Large intestine (tissue), 3 donors: ENCODE data around the gene SERTM1. TPM values are rescaled to one million over a fixed set of nuclear protein-coding genes. Genes with fewer than 3 reads are reported as not detected.

ENCODE experiments used
- DNase-seq, 2 donors: peaks; one replicate each; pipeline versions ENCODE4 v3.0.0 to v3.0.0-alpha.2; 2013
- H3K27ac ChIP-seq: one replicate; pipeline ENCODE4 v1.5.1; 2013; ENCODE audit warnings: low read length
- H3K27me3 ChIP-seq: 2 replicates; pipeline ENCODE4 v1.6.1; 2013; ENCODE audit warnings: low read length; ENCODE audit not compliant: control insufficient read depth, insufficient read depth
- H3K36me3 ChIP-seq: 2 replicates; pipeline ENCODE4 v1.6.1; 2013; ENCODE audit warnings: low read length; ENCODE audit not compliant: control insufficient read depth, insufficient read depth
- H3K4me1 ChIP-seq: one replicate; pipeline ENCODE4 v1.6.1; 2013; ENCODE audit warnings: low read length; ENCODE audit not compliant: control insufficient read depth, insufficient read depth
- H3K4me3 ChIP-seq: one replicate; pipeline ENCODE4 v1.5.1; 2013; ENCODE audit warnings: low read length
- H3K9me3 ChIP-seq: one replicate; pipeline ENCODE4 v1.6.1; 2013; ENCODE audit warnings: mild to moderate bottlenecking, low read depth, low read length, moderate library complexity; ENCODE audit not compliant: control insufficient read depth
- WGBS: methylation state at CpG from one replicate; pipeline ENCODE4 v1.1.5; 2013; ENCODE audit warnings: low lambda C conversion rate; ENCODE audit not compliant: insufficient coverage; 5-methylcytosine and 5-hydroxymethylcytosine counted together
- polyA plus RNA-seq: library from polyadenylated mRNA; unstranded; fragments of 120-200 nt; gene quantifications from one replicate; pipeline ENCODE4 v1.2.1, GENCODE V29; 2013

Gene SERTM1
- polyA plus RNA-seq, 1 donor: 3.0 TPM

DNA sequence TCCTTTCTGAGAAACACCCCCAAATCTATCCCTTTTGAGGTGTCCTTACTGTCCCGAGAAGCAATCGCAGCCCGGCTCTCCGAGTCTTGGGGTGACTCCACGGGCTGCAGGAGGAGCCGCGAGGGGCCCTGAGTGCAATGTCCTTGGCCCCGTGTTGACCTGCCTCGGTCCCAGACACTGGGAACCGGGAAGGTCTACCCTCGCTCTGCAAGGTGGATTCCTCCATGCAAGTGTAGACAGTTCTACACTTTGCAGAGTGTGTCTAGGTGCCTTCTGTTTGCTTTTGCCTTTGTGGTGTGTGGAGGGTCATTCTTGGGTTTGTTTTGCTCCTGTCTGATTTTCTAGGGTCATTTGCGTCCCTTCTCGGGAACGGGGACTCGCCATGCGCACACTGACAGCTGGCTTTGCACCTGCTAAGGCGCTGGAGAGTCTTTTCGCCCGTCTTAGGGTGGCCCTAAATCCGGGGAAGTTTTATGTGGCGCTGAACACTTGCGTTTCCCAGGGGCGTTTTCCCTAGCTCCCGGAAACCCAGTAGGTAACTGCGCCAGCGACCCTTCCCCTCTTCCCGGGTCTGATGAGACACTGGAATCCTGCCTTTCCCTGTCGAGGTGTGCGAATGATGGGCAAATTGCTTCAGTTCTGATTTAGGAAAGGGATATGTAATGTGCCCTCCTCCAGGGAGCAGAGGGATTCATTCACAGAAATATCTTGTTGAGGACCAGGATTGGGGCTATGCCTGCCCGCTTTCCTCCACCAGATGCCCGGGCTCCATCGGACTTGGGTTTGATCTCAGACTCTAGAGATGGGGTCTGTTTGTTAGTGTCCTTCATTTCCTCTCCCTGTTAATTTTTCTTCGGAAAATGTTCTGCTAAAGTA, 755 bp downstream of the SERTM1 start:
- no peak for DNase-seq
- no CpG with 5 or more reads among the region's 33 CpGs for WGBS
- Histone ChIP-seq H3K4me1 (no peaks in the 10 kb centered on the region), H3K4me3 (peak overlapping the region; percentile 1), H3K27ac (no peak overlapping the region), H3K9me3 (no peaks in the 10 kb centered on the region), H3K27me3 (peaks cover 45% of the 10 kb centered on the region), H3K36me3 (no peaks in the 10 kb centered on the region)

DNA sequence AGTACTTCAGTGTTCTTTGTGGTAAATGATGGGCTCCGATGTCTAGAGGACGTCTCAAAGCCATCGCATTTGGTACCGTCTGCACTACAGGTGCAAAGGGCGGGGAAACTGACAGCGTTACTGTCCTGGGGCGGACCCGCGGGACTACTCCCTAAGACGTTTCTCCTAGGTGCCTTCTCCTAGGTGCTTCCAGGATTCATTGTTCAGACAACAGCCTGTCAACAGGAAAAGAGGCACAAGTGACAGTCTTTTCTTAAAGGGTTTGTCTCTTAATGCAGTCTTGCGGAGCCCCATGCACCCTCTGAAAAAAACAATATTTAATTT, 1.4 kb downstream of the SERTM1 start:
- no peak for DNase-seq
- H3K27ac ChIP-seq: no peak overlapping the region
- no peak overlapping the region for H3K4me3 ChIP-seq
- no peaks in the 10 kb centered on the region for H3K36me3 ChIP-seq
- no peaks in the 10 kb centered on the region for H3K4me1 ChIP-seq
- WGBS: 100% methylated on average over 1 of the region's 11 CpGs
- peaks cover 45% of the 10 kb centered on the region for H3K27me3 ChIP-seq
- H3K9me3 ChIP-seq: no peaks in the 10 kb centered on the region

- H3K9me3 ChIP-seq: no peaks in the 10 kb centered on the region
- 87% methylated on average over 4 of the region's 6 CpGs for WGBS
- H3K27ac ChIP-seq: no peak overlapping the region
- no peaks in the 10 kb centered on the region for H3K36me3 ChIP-seq
- no peak overlapping the region for H3K4me3 ChIP-seq
- DNase-seq: no peak
- H3K27me3 ChIP-seq: peaks cover 6% of the 10 kb centered on the region
- no peaks in the 10 kb centered on the region for H3K4me1 ChIP-seq
Measured at GRCh38 chr13:36680913-36681312, 7.1 kb downstream of the SERTM1 start.

GRCh38 chr13:36681894-36682624, 8.2 kb downstream of the SERTM1 start:
- Histone ChIP-seq H3K4me3 (no peak overlapping the region), H3K27ac (no peak overlapping the region), H3K9me3 (no peaks in the 10 kb centered on the region), H3K36me3 (no peaks in the 10 kb centered on the region), H3K27me3 (peaks cover under 1% of the 10 kb centered on the region), H3K4me1 (no peaks in the 10 kb centered on the region)
- DNase-seq: no peak

DNA sequence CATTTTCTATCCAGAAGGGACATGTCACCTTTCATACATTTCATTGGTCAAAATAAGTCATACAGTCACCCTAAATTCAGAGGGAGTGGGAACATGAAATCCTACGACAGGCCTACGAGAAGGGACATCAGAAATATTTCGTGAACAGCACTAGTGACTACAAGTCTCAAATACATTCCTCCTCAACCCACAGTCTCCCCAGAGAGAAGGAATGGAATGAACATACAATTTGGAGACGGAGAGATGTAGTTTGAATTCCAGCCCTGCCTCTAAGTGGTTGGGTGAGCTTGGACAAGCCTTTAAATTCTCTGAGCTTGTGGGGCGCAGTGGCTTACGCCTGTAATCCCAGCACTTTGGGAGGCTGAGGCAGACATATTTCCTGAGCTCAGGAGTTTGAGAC, 9.9 kb downstream of the SERTM1 start:
- no peak for DNase-seq
- no CpG with 5 or more reads among the region's 6 CpGs for WGBS
- H3K27me3 ChIP-seq: no peaks in the 10 kb centered on the region

GRCh38 chr13:36685927-36686326, 12.1 kb downstream of the SERTM1 start:
- Histone ChIP-seq H3K27ac (no peak overlapping the region), H3K27me3 (no peaks in the 10 kb centered on the region), H3K4me3 (no peak overlapping the region), H3K9me3 (no peaks in the 10 kb centered on the region), H3K4me1 (no peaks in the 10 kb centered on the region), H3K36me3 (no peaks in the 10 kb centered on the region)
- DNase-seq: no peak
- no CpG with 5 or more reads among the region's 1 CpG for WGBS

More for the DNA sequence above, 9.9 kb downstream of the SERTM1 start:
- no peaks in the 10 kb centered on the region for H3K4me1 ChIP-seq
- no peaks in the 10 kb centered on the region for H3K9me3 ChIP-seq
- H3K36me3 ChIP-seq: no peaks in the 10 kb centered on the region
- H3K27ac ChIP-seq: no peak overlapping the region
- no peak overlapping the region for H3K4me3 ChIP-seq

- no peaks in the 10 kb centered on the region for H3K9me3 ChIP-seq
- H3K36me3 ChIP-seq: no peaks in the 10 kb centered on the region
- no peak for DNase-seq
- H3K27me3 ChIP-seq: peaks cover 5% of the 10 kb centered on the region
- H3K27ac ChIP-seq: no peak overlapping the region
- no peak overlapping the region for H3K4me3 ChIP-seq
- no CpG with 5 or more reads among the region's 9 CpGs for WGBS
- H3K4me1 ChIP-seq: no peaks in the 10 kb centered on the region
Measured at GRCh38 chr13:36696410-36697010, 22.7 kb downstream of the SERTM1 start.

- Histone ChIP-seq H3K4me3 (no peak overlapping the region), H3K27me3 (peaks cover 5% of the 10 kb centered on the region), H3K9me3 (no peaks in the 10 kb centered on the region), H3K27ac (no peak overlapping the region), H3K36me3 (no peaks in the 10 kb centered on the region), H3K4me1 (no peaks in the 10 kb centered on the region)
- 83% methylated on average over 3 of the region's 5 CpGs for WGBS
- no peak for DNase-seq
Measured at GRCh38 chr13:36700170-36700569, 26.4 kb downstream of the SERTM1 start.

GRCh38 chr13:36706755-36707154, 32.9 kb downstream of the SERTM1 start:
- no peaks in the 10 kb centered on the region for H3K4me1 ChIP-seq
- no peak for DNase-seq
- no peaks in the 10 kb centered on the region for H3K9me3 ChIP-seq
- no peak overlapping the region for H3K4me3 ChIP-seq
- H3K36me3 ChIP-seq: no peaks in the 10 kb centered on the region
- no CpG with 5 or more reads among the region's 1 CpG for WGBS
- H3K27me3 ChIP-seq: no peaks in the 10 kb centered on the region
- H3K27ac ChIP-seq: no peak overlapping the region

- Histone ChIP-seq H3K4me1 (no peaks in the 10 kb centered on the region), H3K27ac (no peak overlapping the region), H3K36me3 (no peaks in the 10 kb centered on the region), H3K9me3 (no peaks in the 10 kb centered on the region), H3K4me3 (no peak overlapping the region), H3K27me3 (no peaks in the 10 kb centered on the region)
- no CpG with 5 or more reads among the region's 1 CpG for WGBS
- DNase-seq: no peak
Measured at GRCh38 chr13:36709136-36709890, 35.5 kb downstream of the SERTM1 start.
